COR-L47 (cell line): ENCODE data around the gene PODXL2.

Experiments used
- DNase-seq: peaks from one replicate; lab custom pipeline; 2025; lab: John Stamatoyannopoulos, UW

PODXL2 gene

DNA sequence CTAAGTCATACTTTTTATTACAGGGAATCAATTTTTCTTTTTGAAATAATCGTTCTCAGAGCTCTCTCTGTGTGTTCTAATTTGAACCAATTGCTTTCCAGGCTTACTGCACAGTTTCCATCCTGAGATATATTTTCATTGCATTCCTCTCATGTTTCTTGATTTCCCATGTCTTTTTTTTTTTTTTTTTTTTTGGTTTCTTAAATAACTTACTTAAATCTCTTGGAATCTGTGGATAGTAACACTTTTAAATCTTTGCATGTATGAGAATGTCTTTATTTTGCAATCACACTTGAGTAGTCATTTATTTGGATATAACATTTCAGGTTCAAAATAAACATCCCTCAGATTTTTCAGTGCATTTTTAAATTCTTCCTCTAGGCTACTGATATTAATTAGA is 29.2 kb downstream of the PODXL2 start:
- DNase-seq, result no peak

DNA sequence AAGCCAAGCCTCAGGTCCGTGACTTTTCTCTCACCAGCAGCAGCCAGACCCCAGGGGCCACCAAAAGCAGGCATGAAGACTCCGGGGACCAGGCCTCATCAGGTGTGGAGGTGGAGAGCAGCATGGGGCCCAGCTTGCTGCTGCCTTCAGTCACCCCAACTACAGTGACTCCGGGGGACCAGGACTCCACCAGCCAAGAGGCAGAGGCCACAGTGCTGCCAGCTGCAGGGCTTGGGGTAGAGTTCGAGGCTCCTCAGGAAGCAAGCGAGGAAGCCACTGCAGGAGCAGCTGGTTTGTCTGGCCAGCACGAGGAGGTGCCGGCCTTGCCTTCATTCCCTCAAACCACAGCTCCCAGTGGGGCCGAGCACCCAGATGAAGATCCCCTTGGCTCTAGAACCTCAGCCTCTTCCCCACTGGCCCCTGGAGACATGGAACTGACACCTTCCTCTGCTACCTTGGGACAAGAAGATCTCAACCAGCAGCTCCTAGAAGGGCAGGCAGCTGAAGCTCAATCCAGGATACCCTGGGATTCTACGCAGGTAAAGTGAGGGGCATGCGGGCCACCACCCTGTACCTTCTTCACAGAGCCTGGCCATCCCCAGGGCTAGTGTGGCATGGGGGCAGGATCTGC is 31.8 kb downstream of the PODXL2 start:
- DNase-seq, result no peak

DNA sequence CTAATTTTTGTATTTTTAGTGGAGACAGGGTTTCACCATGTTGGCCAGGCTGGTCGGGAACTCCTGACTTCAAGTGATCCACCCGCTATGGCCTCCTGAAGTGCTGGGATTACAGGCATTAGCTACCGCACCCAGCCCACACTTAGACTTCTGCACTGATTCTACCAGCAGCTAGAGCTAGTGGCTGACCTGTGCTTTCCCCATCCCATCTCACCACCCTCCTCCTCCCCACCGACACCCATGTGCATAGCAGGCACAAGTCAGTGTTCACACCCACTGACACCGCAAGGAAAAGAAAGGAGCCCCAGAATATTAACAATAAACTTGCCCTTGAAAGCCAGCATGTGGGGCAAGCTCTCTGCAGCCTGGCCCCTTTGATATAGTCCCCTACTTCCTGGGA is 32.6 kb downstream of the PODXL2 start:
- no peak for DNase-seq

DNA sequence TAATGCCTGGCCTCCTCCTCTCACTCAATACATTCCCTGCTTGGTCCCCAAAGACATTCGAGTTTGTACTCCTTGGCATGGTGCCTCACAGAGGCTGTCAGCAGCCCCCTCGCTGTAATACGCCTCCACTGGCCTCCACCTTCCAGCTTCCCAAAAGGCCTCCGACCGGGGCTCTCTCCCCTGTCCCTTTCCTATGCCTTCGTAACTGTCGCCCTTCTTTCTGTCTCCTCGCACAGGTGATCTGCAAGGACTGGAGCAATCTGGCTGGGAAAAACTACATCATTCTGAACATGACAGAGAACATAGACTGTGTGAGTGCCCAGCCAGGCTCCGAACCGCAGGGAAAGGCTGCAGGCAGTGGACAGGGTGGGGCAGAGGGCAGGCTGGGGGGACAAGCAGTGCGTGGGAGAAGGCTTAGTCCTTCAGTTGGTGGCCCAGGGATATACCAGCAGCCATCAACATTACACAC is 33.0 kb downstream of the PODXL2 start:
- DNase-seq, result no peak

DNA sequence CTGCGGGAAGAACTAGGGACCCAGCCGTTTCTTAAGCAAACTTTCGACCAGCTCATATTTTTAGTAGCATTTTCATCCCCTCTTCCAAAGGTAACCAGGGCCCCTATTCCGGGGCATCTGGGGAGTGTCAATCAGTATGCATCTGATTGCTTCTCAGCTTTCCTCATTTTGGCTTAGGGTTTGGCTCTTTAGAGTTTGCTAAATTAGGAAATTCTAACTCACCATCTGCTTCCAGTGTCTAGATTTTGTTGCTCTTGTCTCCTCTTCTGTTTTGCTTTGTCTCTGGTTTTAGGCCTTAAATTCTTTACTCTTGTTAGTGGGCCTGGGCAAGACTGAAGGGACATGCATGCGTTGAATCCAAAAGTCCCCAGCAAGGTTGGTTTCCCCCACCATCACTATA is 34.2 kb downstream of the PODXL2 start:
- DNase-seq, result no peak

DNA sequence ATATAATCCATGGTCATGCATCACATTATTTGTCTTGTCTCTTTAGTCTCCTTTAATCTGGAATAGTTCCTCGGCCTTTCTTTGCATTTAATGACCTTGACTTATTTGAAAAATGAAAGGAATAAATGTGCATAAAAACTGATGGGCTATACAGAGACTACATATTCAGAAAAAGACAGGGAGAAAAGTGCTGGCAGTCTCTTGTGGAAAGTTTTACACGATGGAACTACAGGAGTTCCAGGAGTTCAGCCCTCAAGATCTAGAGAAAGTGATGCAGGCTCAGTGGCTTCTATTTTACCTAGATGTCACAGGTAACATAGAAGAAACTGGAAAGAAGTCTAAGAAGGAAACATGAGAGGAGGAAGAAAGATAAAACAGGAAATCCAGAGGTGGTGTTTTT is 36.2 kb downstream of the PODXL2 start:
- no peak for DNase-seq

DNA sequence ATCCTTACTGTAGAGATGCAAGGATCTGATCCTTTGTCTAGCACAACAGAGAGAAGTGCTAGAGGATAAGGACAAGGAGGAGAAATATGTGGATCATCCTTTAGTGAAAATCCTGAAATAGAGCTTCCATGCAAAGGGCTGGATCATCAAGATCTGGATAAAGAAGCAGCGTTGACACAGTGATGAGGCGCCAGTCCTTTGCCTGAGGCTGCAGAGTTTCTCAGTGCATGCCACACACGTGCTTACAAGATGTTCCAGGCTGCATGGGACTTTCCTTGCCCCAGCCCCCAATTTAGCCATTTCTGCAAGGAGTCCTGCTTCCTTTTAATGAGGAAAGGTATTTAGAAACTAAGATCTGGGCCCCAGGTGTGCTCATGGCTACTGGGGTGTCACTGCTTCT is 36.6 kb downstream of the PODXL2 start:
- no peak for DNase-seq

DNA sequence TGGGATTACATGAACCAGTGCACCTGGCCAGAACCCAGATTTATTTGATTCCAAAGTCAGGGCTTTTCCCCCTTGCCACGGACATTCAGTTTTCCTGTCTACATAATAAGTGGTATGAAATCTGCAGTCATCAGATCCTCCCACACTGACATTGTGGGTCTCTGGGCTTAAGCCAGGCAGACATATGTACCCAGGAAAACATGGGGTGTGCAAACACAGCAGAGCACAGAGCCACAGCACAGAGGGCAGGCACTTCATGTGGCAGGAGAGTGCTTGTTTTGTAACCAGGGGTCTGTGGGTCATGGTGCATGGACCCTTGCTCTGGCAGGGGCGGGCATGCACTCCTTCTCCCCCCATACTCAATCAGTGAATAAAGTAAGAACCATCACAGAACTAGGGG is 37.7 kb downstream of the PODXL2 start:
- no peak for DNase-seq

DNA sequence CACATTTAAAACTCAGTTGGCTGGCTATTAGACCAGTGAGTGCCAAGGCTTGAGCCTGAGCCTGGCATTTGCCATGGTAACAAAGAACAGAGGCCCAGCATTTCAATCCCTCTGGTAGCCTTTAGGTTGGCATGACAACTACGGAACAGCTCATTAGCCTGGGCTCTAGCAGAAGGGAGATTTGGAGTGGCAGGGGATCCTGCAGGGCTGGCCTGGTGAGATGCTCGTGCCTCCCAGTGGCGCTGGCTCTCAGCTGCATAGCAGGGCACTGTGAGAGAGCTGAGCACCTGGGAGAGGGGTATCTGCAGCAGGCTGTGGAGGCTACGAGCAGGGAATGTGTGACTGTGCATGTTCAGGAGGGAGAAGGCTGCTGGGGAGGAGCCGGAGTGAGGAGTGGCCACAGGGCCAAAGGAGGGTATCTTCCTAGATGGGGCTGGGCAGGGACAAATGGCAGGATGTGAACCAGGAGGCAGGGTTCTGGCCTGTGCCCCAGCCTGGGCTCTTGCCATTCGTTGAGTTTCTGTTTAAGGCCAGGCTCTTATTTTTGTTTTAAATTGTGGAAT is 38.2 kb downstream of the PODXL2 start:
- DNase-seq, result no peak

DNA sequence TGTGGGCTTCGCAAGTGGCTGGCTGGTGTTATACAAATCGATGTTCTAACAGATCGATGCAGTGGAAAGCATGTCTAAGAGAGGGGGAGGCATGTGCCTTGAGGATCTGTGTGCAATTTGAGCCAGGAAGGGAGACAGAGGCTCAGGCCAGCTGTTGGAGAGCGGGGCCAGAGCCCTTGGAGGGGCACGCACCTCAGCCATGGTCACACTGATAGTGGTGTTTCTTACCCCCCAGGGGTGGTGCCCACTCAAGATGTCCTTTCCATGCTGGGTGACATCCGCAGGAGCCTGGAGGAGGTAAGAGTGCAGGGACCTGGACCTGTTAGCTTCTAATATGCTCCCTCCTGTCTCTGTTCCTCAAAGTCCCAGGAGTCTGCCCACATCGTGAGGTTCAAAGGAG is 39.9 kb downstream of the PODXL2 start:
- no peak for DNase-seq

DNA sequence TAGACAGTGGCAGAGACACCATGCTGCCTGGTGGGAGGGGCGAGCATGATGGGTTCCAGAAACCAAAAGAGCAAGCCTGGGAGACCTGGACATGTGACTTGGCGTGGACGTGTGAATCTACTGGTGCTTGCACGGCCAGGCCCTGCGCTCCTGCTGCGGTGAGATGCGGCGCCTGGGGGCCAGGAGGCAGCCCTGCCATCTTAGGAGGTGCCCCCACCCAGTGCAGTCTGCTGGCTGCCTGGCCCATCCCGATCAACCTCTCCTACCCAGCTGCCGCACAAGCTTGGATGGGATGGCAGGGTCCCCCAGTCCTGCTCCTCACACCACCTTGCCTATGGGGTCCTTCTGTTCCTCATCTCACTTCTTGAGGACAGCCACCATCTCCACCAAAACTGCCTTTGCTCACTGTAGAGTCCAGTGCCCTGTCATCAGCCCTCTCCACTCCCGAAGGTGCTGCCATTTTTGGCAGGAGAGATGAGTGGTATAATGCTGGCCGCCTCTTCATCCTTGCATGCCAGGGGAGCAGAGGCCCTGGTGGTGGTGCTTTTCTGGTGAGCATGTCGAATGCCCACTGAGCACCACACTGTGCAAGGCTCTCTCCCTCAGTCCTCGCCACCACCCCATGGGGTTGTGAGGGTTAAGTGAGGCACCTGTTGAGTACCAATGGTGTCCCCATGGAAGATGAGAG is 40.7 kb downstream of the PODXL2 start:
- DNase-seq, result no peak

DNA sequence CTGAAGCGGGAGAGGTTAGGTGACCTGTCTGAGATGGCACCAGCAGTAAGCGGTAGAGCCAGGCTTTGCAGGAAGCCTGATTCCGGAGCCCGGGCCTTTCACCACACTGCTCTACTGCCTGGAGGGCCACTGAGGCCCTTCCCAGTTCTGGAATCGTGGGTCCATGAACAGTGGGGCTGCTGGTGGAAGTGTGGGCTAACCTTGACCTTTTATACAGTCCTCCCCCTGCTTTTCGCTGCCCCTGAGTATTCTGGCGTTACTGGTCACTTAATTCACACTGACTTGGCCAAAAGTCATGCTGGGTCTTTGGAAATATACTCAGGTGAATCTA is 41.2 kb downstream of the PODXL2 start:
- DNase-seq, result no peak

DNA sequence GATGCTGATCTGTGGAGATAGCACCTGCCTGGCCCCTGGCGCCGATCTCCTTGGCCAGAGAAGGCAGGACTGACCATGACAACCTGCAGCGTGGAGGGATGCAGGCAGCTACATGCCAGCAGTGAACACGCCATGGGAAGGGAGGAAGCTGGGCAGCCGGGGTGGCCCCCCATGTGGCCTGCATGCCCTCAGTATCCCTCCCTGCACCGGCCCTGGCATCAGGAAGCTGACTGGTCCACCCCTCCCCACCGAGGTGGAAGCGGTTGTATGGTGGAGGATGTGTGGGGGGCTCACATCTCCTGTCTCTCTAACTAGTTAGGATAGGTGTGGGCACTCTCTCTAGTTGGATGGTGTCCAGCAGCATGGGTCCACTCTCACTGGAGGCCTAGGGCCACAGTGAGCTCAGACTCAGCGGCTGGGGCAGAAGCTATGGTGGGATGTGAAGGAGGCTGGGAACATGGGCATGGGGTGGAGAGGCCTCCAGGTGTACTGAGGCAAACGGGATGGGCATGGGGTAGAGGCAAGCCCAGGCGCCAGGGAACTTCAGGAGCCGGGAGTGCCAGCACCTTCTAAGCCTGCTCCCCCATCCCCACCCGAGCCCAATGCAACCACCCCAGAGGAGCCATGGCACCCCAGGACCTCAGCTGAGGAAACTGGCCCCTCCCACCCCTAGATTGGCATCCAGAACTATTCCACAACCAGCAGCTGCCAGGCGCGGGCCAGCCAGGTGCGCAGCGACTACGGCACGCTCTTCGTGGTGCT is 42.0 kb downstream of the PODXL2 start:
- no peak for DNase-seq

DNA sequence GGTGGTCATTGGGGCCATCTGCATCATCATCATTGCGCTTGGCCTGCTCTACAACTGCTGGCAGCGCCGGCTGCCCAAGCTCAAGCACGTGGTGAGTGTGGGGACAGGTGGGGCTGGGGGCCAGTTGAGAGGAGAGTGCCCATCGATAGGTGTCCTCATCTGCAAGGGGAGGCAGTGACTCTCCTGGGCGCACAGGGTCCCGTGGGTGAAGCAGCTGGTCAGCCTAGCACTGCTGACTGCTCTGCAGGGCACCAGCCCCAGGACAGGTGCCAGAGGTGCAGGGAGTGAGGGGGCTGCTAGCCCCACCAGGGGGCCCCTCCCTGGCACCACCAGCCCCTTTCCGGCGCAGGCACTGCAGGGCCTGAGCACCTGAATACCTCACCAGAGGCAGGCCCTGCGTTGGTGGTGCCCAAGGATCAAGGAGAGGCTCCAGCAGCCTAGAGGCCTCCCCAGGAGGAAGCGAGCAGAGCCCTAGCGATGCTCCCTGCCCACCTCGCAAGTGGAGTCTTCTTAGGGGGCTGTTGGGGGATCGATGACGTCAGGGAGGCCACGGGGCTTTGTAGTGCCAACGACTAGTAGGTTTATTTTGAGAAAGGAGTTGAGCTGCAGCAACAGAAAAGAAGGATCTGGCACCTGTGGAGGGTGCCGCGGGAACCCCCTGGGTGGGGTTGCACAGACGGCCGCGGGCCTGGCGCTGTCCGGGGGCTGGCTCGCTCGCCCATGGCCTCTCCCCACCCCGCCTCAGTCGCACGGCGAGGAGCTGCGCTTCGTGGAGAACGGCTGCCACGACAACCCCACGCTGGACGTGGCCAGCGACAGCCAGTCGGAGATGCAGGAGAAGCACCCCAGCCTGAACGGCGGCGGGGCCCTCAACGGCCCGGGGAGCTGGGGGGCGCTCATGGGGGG is 42.8 kb downstream of the PODXL2 start:
- DNase-seq, result no peak

DNA sequence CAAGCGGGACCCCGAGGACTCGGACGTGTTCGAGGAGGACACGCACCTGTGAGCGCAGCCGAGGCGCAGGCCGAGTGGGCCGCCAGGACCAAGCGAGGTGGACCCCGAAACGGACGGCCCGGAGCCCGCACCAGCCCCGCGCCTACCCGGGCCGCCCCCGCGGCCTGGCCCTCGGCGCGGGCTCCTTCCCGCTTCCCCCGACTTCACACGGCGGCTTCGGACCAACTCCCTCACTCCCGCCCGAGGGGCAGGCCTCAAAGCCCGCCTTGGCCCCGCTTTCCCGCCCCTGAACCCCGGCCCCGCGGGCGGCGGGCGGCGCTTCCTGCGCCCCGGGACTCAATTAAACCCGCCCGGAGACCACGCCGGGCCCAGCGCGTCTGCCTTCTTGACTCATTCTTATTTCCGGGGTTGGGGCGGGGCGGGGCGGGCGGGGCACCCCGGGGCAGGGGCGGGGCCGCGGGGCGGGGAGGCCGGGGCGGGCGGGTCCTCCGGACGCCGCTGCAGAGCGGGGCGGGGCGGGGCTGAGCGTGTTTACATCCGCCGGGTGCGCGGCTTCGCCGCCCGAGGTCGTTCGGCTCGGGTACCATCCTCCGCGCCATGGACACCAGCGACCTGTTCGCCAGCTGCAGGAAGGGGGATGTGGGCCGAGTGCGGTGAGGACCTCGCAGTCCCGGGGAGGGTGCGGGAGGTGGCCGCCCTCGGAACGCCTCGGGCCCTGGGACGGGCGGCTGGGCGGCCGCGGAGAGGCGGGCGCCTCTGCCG is 43.6 kb downstream of the PODXL2 start, which contains the start of gene ABTB1:
Gene ABTB1 (plus strand): TSS at position 524 of the 762 bp plus-strand sequence. CDS start 74 bp downstream, at position 598.
- DNase-seq, result peak; percentile 89

DNA sequence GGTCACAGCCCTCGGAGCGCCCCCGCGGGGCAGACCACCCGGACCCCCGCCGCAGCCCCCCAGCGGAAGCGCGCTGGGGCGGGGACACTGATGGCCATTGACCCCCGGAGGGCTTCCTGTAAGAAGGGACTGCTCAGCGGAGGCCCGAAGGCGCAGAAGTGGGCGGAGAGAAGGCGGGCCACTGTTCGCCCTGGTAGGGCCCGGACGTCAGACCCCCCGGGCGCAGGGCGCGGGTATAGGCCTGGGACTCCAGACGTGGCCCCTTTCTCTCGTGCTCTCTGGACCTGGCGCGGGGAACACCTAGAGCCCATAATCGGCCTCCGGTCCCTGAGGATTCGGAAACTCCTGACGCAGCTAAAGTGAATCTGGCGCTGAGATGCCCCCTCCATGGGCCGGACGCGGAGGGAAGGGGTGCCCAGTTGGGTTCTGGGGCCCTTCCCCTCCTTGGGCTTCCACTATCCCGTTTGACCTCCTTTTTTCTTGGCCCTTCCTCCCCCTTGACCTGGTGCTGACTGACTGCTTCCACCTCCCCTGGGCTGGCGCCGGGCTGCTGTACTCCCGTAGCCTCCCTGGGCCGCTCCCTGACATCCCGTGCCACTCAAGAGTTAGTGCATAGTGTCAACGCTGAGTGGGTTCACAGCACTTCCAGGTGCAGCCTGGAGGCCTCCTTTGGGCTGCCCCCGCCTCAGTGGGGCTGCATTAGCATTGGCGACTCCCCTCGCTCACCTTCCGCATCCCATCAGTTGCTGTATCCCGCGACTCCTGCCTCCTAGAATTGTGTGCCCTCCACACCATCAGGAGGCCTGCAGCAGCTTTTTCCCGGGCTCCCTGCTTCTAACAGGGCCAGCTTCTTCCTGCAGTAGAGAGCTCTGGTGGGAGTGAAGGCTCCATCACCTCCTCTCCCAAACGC is 44.5 kb downstream of the PODXL2 start:
- DNase-seq, result peak; percentile 50

DNA sequence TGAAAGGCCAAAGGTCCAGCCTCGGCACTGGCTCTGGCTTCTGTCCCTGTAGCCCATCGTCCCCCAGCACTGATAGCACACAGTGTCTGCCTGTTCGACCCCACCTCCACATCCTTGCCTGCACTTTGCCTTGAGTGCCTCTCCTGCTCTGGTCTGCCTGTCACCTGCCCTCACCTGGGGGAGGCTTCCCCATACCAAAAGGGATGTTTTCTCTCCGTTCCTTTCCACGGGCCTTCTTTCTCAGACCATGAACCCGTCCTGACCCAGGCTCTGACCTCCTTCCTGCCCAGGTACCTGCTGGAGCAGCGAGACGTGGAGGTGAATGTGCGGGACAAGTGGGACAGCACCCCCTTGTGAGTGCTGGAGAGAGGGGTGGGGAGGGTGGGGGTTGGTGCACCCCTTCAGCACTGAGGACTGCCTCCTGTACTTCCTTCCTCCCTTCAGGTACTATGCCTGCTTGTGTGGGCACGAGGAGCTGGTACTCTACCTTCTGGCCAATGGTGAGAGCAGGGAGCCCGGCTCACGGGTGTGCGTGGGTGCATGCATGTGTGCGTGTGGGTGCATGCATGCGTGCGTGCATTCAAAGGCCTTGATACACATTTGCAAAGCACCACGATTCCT is 45.2 kb downstream of the PODXL2 start:
- no peak for DNase-seq

DNA sequence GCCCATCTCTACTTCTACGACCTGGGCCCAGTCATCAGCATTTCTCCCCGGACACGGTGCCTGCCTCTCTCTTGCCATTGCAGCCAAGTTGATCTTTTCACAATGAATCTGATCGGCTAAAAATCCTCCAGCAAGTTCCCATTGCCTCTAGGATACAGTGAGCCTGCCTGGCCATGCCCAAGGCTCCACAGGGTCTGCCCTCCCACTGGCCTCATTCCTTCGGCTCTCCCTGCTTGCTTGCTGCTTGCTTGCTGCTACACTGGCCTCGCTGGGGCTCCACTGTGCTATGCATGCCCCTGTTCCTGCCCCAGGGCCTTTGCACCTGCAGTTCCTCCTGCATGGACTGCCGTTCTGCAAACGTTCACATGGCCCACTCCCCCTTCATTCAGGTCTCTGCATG is 45.8 kb downstream of the PODXL2 start:
- DNase-seq, result no peak

DNA sequence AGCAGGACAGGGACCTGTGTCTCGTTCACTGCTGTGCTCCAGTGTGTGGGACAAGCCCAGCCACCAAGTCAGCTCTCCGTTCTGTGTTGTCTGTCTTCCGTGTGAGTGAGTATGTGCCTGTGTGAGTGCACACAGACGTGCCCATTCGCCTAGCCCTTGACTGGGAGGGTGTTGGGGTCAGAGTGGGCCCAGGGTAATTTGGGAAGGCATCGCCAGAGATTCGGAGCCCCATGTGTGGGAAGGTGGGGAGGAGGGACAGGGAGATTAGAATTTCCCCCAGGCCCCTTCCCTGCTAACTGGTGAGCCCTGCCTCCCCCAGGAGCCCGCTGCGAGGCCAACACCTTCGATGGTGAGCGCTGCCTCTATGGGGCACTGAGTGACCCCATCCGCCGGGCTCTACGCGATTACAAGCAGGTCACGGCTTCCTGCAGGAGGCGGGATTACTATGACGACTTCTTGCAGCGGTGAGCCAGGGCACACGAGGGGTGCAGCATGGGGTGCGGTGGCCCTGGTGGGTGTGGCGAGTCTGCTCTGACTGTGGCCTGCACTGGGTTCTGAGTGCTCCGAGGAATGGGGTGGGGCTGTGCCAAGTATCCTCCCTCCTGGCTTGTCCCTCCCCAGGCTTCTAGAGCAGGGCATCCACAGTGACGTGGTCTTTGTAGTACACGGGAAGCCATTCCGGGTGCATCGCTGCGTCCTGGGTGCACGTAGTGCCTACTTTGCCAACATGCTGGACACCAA is 46.8 kb downstream of the PODXL2 start:
- DNase-seq, result no peak
